Right ventricle myocardium inferior (tissue), 1 donor: ENCODE results near the gene AGO1. TPM values are rescaled to one million over a fixed set of nuclear protein-coding genes. Genes with fewer than 3 reads are reported as not detected.
"Not testable (repeated sequence)": the region's sequence is repeated elsewhere in the genome, so short reads cannot be mapped to it uniquely, and the experiment has no call there.

Experiments
- ATAC-seq: fragments of 200-7000 bp; cut with Tn5 transposase; one replicate; pipeline ENCODE4 v1.9.1; 2020; ENCODE audit warnings: mild to moderate bottlenecking, moderate library complexity
- DNase-seq: peaks from one replicate; pipeline ENCODE4 v3.0.0; 2021; ENCODE audit errors: missing footprints
- intact Hi-C: fragments of 100-400 bp; cut with DNase I; formaldehyde crosslinking; loops from one replicate; pipeline ENCODE4 v1.11.0; 2022
- total RNA-seq: library from RNA; stranded (reverse); fragmentation: NEBNext Ultra II Directional; extraction: Animal tissue kit (Norgen Biotek cat#: 25700); gene quantifications from one replicate; pipeline ENCODE4 v1.2.1, GENCODE V29; 2021
- donor health status: DM: no; HTN: yes; CAD: no; lungs with severe emphysema.

The AGO1 gene
- total RNA-seq, 1 donor from 2014 or later = 17.5 TPM

DNA sequence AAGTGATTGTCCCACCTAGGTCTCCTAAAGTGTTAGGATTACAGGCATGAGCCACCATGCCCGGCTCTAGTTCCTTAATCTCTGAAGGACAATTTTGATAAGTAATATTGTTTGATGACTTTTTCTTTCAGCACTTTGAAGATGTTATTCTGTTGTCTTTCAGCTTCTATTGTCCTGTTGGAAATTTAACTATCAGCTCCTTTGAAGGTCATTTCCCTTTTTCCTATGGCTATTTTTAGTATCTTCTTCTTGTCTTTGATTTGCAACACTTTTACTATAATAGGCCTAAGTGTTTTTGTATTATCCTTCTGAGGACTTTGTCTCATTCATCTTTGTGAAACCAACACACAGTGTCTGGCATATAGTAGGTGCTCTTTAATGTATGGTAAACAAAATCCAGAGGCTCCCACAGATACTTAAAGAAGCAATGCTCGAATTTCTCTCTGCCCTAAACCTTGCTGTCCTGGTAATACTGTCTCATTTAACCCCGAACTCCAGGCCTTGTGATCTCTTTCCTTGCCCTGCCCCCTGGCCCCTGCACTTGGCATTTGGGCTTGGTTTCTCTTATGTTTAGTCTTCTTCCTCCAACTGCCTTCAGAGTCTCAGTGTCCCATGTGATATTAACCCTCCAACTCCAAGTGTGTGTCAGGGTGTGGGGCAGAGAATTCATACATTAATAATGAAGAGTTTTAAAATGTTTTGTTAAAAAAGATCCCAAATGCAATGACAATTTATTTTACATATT, 19.0 kb upstream of the AGO1 start:
- DNase-seq (no peak), ATAC-seq (no peak)
- intact Hi-C loops = no loop called here

- ATAC-seq (no peak), DNase-seq (no peak)
- intact Hi-C loops = no loop called here
Measured at GRCh38 chr1:35864813-35865212, 18.2 kb upstream of the AGO1 start.

DNA sequence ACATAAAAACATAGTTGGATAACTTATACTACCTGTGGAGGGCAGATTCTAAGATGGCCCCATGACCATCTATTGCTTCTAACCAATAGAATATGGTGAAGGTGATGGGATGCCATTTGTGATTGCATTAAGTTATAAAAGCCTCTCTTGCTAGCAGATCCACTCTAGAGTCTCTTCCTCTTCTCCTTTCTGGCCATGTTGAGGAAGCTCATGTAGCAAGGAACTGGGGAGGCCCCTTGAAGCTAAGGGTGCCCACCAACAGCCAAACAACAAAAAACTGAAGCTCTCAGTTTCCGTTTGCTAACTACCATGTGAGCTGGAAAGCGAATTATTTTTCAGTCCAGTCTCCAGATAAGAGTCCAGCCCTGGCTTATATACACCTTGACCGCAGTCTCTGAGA, 16.0 kb upstream of the AGO1 start:
- intact Hi-C loops = no loop called here
- no peak for DNase-seq
- no peak for ATAC-seq

GRCh38 chr1:35869245-35869950, 13.6 kb upstream of the AGO1 start:
- intact Hi-C loops, ATAC-seq, DNase-seq: not testable (repeated sequence)

DNA sequence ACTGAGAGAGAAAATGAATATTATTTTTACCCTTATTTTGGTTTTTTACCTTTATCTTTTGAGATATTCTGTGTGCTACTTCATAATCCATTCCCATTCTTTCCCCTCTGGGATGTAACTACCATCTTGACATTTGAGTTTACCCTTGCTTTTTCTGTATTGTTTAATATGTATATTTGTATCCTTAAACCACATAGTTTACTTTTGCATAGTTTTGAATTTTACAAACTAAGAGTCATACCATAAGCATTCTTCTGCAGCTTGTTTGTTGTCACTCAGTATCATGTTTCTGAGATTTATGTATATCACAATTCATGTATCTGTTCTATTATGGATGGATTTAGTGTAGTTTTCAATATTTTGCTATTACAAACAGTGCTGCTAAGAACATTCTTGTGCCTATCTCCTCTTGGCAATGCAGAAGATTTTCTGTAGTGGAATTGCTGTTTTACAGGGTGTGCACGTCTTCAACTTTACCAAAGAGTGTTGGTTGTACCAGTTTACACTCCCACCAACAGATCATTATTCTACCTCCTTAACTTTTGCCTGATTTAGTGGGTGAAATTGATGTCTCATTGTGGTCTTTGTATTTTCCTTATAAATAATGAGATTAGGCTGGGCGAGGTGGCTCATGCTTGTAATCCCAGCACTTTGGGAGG, 12.2 kb upstream of the AGO1 start:
- intact Hi-C loops = no loop called here
- ATAC-seq = no peak
- DNase-seq = no peak

DNA sequence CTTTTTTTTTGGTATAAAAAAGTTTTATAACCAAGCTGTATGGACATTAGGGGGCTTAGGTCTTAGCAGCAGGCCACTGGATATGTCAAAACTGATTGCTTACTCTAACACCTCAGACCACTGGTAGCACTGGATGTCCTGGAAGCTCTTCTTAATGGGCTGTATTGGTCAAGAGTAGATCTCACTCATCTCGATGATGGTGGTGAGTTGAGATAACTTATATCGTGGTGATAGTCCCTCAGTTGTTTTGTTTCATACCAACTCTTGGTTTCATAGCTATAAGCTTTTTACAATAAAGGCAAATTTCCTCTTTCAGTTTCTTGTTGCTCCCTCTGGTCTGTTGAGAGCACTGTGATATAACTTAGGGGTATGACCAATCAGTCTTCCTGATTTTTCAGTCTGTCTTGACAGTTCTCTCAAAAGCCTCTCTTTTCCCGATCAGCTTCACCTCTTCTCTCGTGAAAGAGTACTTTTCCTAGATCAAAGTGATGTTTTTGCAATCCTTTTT, 9.7 kb upstream of the AGO1 start:
- DNase-seq = no peak
- intact Hi-C loops = no loop called here
- ATAC-seq = no peak

GRCh38 chr1:35874115-35874514, 8.9 kb upstream of the AGO1 start:
- intact Hi-C loops, DNase-seq, ATAC-seq: not testable (repeated sequence)

DNA sequence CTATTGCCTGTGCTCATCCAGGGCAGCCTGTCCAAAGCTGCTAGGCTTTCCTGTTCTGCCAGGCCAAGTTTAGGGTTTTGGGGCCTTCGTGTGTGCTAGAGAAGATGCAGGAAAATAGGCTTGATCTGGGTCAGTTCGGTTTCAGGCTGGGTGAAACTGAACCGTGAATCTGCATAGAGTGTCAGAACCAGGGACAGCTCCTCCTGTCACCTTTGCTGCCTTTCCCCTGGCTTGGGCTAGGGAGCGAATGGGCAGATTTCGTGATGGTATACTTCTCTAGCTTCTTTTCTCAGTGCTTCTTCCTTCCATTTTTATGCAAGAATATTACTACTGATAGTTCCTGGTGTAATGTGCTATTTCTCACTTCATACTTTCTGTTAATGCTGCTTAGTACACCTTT, 6.0 kb upstream of the AGO1 start:
- intact Hi-C loops = no loop called here
- no peak for DNase-seq
- ATAC-seq = no peak

- DNase-seq (no peak), ATAC-seq (no peak)
- intact Hi-C loops = loop anchor here (5.0 to 10.0 kb wide), 2 partner anchors 50 to 203 kb away; partner anchors contain the start of genes ADPRS, AGO3 and TEKT2
Measured at GRCh38 chr1:35881850-35882273, 1.1 kb upstream of the AGO1 start.

DNA sequence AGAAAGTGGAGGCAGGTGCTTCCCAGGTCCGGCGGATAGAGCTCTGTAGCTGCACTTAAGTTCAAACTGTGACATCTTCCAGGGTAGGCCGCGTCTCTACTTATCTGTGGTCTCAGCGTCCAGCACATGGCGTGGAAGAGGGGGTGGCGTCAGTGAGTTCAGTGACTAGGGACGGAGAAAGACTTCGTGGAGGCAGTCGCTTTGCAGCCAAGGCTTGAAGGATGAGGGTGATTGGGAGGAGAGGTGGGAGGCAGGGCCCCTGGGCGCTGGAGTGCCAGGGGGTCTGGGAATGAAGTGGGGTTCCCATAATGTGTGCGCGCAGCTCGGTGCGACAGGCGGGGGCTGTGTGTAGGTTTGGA, 444 bp upstream of the AGO1 start:
- no peak for ATAC-seq
- intact Hi-C loops = loop anchor here (5.0 to 10.0 kb wide), 2 partner anchors 50 to 202 kb away; partner anchors contain the start of genes ADPRS, AGO3 and TEKT2
- no peak for DNase-seq

DNA sequence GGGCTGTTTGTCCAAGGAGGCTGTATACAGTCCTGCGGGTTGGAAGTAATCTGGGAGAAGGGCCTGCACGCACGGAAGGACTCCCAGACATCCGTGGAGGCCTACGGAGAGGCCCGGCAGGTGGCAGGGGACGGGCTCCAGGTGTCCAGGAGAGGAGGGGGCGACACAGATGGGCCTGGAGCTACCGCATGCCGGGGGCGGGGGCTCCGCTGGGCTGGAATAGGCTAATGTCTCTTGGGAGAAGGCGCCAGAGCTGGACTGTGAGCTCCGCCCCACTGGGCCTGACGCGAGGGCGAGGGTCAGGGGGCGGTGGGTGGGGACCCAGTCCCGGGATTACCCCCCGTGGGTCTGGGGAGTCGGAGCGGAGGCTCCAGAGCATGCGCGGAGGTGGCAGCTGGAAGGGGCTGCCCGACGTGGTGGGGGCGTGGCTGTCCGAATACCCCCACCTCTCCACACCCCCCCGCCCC, 659 bp downstream of the AGO1 start:
- intact Hi-C loops = loop anchor here (5.0 to 10.0 kb wide), 2 partner anchors 49 to 201 kb away; partner anchors contain the start of genes ADPRS, AGO3 and TEKT2
- ATAC-seq (peak; percentile 44), DNase-seq (peak; percentile 71)

- intact Hi-C loops = loop anchor here (5.0 to 10.0 kb wide), 2 partner anchors 47 to 200 kb away; partner anchors contain the start of genes ADPRS, AGO3 and TEKT2
- ATAC-seq = no peak
- DNase-seq = no peak
Measured at GRCh38 chr1:35884934-35885333, 1.9 kb downstream of the AGO1 start.

DNA sequence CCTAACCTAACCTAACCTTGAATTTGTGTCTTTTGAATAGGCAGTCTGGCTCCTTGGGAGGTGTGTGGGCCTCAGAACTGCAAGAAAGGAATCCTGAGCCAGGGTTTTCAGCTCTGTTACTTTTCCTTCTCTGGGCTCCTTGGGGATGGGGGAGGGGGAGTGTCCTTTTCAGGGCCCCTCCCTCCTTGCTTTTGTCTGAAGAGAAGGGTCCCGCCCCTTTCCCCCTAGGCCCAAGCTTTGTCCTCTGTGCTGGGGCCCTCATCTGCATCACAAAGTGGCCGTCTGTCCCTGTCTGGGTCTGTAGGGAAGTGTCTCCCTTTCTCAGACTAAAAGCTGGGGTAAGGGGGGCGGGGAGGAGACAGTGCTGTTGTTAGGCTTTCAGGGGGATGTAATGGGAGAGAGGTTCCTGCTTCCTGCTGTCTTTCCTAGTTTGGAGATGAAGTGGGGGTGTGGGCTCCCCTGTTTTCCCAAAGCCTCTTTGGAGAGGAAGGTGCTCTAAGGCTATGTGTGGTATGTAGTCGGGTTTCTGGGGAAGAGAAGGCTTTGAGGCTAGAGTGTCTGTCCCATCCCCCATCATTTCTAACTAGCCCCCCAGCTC, 3.1 kb downstream of the AGO1 start:
- ATAC-seq = no peak
- intact Hi-C loops = loop anchor here (10.0 kb wide), 1 partner anchor 199 kb away; the partner anchor contains the start of genes ADPRS and TEKT2
- no peak for DNase-seq

GRCh38 chr1:35886577-35887431, 3.8 kb downstream of the AGO1 start:
- ATAC-seq (no peak), DNase-seq (no peak)
- intact Hi-C loops = loop anchor here (10.0 kb wide), 1 partner anchor 198 kb away; the partner anchor contains the start of genes ADPRS and TEKT2

GRCh38 chr1:35887508-35887907, 4.5 kb downstream of the AGO1 start:
- intact Hi-C loops = loop anchor here (10.0 kb wide), 1 partner anchor 197 kb away; the partner anchor contains the start of genes ADPRS and TEKT2
- DNase-seq (no peak), ATAC-seq (no peak)

DNA sequence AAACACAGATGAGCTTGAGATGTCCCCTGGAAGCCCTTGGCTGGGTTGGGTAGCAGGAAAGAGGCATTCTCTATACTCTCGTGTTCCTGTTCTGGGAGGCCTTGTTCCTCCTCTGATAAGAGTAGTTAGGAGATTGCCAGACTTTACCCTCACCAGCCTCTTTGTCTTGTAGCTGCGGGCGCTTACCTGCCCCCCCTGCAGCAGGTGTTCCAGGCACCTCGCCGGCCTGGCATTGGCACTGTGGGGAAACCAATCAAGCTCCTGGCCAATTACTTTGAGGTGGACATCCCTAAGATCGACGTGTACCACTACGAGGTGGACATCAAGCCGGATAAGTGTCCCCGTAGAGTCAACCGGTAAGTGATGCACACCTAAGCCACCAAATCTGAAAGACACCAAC, 5.2 kb downstream of the AGO1 start:
- no peak for ATAC-seq
- DNase-seq = no peak
- intact Hi-C loops = loop anchor here (10.0 kb wide), 1 partner anchor 197 kb away; the partner anchor contains the start of genes ADPRS and TEKT2

- ATAC-seq, DNase-seq: not testable (repeated sequence)
- intact Hi-C loops = loop anchor here (10.0 kb wide), 1 partner anchor 196 kb away; the partner anchor contains the start of genes ADPRS and TEKT2
Measured at GRCh38 chr1:35888981-35889380, 6.0 kb downstream of the AGO1 start.
